Muscle layer of duodenum (tissue), 2 donors: ENCODE results near the gene GABBR2.

Experiments
- H3K27ac ChIP-seq: one replicate; pipeline ENCODE4 v1.7.0; 2013; ENCODE audit warnings: mild to moderate bottlenecking, low read length
- H3K27me3 ChIP-seq: one replicate; pipeline ENCODE4 v1.7.0; 2013; ENCODE audit warnings: low read depth, mild to moderate bottlenecking, control low read depth, low read length
- H3K36me3 ChIP-seq, 2 donors: one replicate each; pipeline ENCODE4 v1.7.0; 2013; ENCODE audit warnings: low read length in 2 of 2, control low read depth in 1 of 2, mild to moderate bottlenecking in 1 of 2; ENCODE audit not compliant: insufficient read depth in 2 of 2, control insufficient read depth in 1 of 2
- H3K4me1 ChIP-seq, 2 donors: one replicate each; pipeline ENCODE4 v1.7.0; 2013; ENCODE audit warnings: low read length in 2 of 2, mild to moderate bottlenecking in 2 of 2, control low read depth in 1 of 2, moderate library complexity in 1 of 2; ENCODE audit not compliant: insufficient read depth in 2 of 2, control insufficient read depth in 1 of 2
- H3K4me3 ChIP-seq, 2 donors: one replicate each; pipeline ENCODE4 v1.7.0; 2013; ENCODE audit warnings: low read length in 2 of 2, low read depth in 1 of 2, mild to moderate bottlenecking in 1 of 2
- H3K9me3 ChIP-seq, 2 donors: one replicate each; pipeline ENCODE4 v1.7.0; 2013; ENCODE audit warnings: low read length in 2 of 2, control low read depth in 1 of 2, mild to moderate bottlenecking in 1 of 2; ENCODE audit not compliant: control insufficient read depth in 1 of 2
- donor health status: healthy.

Gene GABBR2

DNA sequence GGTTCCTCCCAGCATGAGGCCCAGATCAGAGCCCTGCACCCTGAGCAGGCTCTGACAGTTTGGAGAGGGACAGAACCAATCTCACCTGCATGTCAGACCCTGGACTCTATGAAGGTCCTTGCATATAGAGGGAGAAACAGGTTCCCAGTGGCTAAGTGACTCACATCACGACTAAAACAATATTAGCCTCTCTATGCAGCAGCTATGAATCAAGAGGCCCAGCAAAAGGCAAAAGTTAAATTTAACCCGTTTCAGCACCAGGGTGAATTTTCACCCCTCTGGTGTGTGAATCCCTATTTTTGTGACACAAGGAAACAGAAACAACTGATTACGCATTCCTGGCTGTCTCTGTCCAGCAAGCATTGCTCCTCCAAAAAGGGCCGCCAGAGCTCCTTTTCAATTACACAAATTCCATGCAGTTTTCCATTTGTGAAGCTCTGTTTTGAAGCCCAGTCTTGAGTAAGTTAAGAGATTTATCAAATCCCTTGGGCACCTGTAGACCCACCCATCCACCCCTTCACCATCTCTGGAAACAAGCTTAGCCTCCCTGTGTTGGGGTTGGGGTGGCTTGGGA, 136.6 kb downstream of the GABBR2 start:
- H3K36me3 ChIP-seq = no peaks in the 10 kb centered on the region
- H3K9me3 ChIP-seq = no peaks in the 10 kb centered on the region
- H3K27ac ChIP-seq = no peak overlapping the region
- no peak overlapping the region for H3K4me3 ChIP-seq
- H3K4me1 ChIP-seq = no peaks in the 10 kb centered on the region
- no peaks in the 10 kb centered on the region for H3K27me3 ChIP-seq

DNA sequence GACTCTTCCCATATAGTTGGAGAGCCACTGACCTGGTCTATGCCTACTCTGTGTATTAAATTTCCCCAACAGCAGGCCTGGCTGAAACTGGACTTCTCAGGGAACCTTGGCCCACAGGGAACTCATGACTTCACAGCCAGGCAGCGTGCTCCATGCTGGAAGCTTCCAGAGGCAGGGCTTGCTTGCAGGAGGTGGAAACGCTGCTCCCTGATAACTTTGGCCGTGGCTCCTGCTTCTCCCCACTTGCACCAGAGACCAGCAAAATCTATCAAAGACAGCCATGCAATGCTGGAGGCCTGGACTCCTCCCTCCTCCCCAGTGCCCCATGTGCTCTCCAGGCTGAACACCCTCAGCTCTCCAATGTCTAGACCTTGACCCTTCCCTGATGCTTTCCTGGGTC, 137.1 kb downstream of the GABBR2 start:
- Histone ChIP-seq H3K27ac (no peak overlapping the region), H3K27me3 (no peaks in the 10 kb centered on the region), H3K4me3 (no peak overlapping the region), H3K9me3 (no peaks in the 10 kb centered on the region), H3K36me3 (no peaks in the 10 kb centered on the region), H3K4me1 (no peaks in the 10 kb centered on the region)

DNA sequence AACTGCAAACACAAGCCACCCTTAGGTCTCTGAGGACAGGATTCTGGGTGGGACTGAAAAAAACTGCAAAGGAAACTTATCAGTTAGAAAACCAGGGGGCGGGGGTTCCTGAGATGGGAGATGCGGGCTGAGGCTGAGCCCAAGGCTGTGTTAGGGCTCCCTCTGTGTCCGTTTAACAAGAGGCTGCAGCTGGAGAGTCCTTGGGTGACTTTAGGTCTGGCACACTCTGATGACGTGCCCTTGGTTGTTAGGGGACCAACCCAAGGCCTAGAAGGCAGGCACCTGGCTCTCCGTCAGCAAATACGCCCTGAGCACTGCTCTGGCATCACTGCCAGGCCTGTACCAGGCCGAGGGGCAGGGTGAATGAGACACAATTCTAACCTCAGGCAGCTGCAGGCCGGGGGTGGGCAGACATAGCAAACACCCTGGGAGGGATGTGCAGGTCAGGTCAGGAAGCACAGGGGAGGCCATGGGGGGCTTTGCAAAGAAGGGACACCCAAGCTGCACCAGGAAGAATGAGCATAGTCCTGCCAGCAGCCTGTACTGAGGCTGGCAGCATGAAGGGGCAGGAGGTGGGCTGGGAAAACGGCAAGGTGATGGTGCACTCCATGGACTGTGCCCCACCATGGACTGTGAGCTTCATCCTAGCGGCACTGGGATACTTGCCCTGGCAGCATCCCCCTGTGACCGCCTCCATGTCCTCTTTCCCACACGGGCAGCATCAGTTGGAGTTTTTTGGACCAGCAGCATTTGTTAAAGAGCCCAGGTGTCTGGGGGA, 137.9 kb downstream of the GABBR2 start:
- H3K36me3 ChIP-seq = no peaks in the 10 kb centered on the region
- no peak overlapping the region for H3K27ac ChIP-seq
- no peak overlapping the region for H3K4me3 ChIP-seq
- H3K27me3 ChIP-seq = no peaks in the 10 kb centered on the region
- H3K9me3 ChIP-seq = no peaks in the 10 kb centered on the region
- no peaks in the 10 kb centered on the region for H3K4me1 ChIP-seq

DNA sequence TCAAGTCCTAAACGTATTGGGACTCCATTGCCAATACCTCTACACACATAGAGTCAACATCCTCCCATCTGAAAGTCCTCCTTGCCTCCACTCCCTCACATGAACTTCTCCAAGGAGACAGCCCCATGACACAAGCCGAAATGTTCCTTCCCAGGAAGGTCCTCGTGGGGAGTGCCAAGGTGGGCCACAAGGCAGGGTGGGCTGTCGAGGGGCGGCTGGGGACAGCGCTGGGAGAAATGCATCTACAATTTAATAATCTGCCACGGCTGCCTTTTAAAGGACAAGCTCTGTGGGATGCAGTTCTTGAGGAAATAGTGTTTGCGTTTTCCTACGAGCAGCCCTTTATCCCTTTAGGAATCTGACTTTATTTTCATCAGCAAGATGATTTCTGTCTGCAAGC, 138.7 kb downstream of the GABBR2 start:
- no peaks in the 10 kb centered on the region for H3K27me3 ChIP-seq
- no peaks in the 10 kb centered on the region for H3K36me3 ChIP-seq
- H3K27ac ChIP-seq = no peak overlapping the region
- H3K9me3 ChIP-seq = no peaks in the 10 kb centered on the region
- H3K4me1 ChIP-seq = no peaks in the 10 kb centered on the region
- no peak overlapping the region for H3K4me3 ChIP-seq

DNA sequence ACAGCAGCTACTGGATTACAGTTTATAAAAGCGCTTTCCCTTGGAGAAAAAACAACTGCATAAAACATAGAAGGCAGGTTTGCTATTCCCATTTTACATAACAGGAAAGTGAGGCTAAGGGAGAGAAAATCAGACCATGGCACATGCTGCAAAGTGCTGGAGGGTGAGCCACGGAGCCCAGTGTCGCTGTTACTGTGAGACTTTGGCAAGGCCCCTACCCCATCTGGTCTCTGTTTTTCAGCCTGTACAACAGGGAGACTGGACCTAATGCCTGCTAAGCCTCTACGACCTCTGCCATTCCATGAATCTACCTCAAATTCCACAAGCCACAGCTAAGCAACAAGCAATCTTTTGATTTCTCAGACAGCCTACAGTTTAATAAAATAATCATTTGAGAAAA, 139.2 kb downstream of the GABBR2 start:
- Histone ChIP-seq H3K27me3 (no peaks in the 10 kb centered on the region), H3K9me3 (no peaks in the 10 kb centered on the region), H3K4me3 (no peak overlapping the region), H3K27ac (no peak overlapping the region), H3K36me3 (no peaks in the 10 kb centered on the region), H3K4me1 (no peaks in the 10 kb centered on the region)

DNA sequence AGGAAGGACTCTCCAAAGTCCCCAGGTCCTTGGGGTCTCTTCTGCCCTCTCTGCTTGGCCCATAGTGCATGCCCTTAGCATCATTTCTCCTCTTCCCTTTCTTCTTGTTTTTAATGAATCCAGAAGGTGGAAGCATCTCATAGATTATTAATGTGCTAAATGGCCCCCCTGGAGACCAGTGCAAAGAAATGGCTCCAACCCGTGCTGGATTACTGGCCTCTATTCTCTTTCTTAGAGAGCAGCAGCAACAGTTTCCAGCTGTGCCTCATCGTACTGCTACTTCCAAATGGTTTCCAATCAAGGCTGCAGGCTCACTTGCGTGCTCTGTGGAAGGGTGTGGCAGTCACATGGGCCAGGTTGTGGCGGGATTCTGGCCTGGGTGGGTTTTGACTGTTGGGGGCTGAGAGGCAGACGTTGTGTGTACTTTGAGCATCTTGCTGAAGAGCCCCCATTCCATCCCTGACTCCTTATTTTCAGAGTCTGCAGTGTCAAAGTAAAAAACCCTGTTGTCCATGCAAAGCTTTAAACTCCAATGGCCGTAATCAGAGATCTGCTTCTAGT, 139.7 kb downstream of the GABBR2 start:
- H3K4me1 ChIP-seq = no peaks in the 10 kb centered on the region
- H3K27me3 ChIP-seq = no peaks in the 10 kb centered on the region
- H3K9me3 ChIP-seq = no peaks in the 10 kb centered on the region
- H3K27ac ChIP-seq = no peak overlapping the region
- no peak overlapping the region for H3K4me3 ChIP-seq
- no peaks in the 10 kb centered on the region for H3K36me3 ChIP-seq

DNA sequence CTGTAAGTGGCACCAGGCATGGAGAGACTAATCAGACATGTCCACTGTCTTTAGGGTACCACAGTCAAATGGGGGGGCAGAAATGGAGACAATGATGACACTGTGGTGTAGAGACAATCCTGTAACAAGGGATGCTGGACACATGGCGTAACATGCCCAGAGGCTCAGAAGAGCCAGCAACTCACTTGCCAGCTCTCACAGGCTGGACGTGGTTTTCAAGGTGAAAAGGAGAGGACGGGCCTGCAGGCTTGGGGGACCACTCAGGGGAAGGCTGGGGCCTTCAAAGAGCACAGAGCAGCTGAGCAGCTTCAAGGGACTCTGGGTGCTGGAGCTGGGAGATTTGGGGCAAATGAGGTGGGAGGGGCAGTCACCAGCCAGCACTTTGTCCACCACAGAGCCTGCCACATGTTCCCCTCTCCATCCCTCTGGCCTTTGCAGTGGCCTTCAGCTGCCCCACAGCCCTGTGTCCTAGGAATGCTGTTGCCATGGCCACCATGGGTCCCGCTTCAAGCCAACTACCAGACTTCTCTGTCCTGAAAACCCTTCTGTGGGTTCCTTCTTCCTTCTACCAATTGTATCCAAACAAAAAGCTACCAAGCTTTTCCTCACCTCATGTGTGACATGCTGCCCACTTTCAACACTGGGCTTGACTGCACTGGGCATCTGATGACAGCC, 140.4 kb downstream of the GABBR2 start:
- Histone ChIP-seq H3K4me3 (no peak overlapping the region), H3K27me3 (no peaks in the 10 kb centered on the region), H3K36me3 (no peaks in the 10 kb centered on the region), H3K27ac (no peak overlapping the region), H3K4me1 (no peaks in the 10 kb centered on the region), H3K9me3 (no peaks in the 10 kb centered on the region)

DNA sequence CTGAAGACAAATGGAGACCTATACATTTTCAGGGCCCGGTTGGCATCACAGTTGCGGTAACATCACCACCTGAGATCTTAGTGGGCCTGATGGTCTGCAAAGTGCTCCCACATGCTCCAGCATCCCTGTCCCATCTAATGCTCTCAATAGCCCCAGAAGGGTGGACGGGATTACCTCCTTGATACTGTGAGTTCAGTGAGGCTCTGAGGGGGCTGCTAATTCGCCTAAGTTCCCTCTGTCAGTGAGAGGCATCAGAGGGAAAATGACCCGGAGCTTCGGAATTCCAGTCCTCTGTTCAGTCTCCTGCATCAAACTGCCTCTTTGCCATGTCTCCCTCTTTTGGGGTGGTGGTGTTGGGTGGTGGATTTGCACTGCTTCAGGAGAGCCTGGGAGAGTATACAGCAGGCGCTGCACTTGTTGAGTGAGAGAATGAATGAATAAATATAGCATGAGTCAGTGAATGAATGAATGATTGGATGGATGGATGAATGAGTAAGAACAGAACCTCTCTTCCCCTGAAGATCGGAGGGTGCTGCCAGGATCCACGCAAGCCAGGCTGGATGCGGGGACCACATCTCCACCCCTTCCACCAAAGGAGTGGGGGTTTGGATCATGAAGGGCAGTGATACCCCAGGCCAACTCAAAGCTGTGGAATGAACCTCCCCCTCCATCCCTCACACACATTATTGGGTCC, 141.0 kb downstream of the GABBR2 start:
- Histone ChIP-seq H3K27me3 (no peaks in the 10 kb centered on the region), H3K36me3 (no peaks in the 10 kb centered on the region), H3K27ac (no peak overlapping the region), H3K4me1 (no peaks in the 10 kb centered on the region), H3K9me3 (no peaks in the 10 kb centered on the region), H3K4me3 (no peak overlapping the region)

DNA sequence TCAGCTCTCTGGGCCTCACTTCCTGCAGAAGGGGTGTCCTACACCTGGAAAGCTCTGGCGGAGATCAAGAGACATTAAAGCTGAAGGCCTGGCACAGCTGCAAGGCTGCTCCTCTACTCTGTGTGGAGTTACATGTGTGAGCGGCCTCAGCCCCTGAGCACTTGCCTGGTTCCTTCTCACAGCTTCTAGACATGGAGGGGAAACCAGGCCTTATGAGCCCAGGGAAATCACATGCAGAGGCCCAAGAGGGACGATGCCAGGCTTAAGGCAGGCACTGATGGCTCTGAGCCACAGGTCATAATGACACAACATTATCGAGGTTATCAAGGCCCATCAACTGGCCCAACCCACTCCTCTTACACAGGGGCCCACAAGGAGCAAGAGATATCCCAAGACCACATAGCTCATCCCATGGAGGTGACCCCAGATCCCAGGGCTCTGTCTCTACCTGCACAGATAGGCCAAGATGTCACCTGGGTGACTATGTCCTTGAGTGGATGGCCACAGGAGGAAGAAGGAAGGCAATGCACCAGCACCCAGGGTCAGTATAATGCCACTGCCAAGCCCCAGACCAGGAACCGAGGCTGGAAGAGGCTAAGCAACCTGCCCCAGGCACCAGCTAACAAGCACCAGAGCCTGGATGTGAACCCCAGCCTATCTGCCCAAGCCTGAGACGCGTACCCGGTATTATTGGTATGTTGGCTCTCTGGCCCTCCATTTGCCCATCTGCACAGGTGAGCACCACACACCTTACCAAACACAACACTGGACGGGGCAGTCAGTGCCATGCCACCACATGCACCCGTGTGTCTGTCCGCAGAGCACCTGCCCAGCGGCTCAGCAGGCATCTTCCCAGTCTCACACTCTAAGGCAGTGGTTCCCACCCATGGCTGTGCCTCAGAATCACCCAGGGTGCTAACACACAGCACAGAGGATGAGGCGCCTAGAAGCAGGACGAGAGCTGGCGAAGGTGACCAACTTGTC, 143.3 kb downstream of the GABBR2 start:
- H3K27me3 ChIP-seq = no peaks in the 10 kb centered on the region
- H3K4me3 ChIP-seq = no peak overlapping the region
- no peak overlapping the region for H3K27ac ChIP-seq
- no peaks in the 10 kb centered on the region for H3K4me1 ChIP-seq
- H3K9me3 ChIP-seq = no peaks in the 10 kb centered on the region
- H3K36me3 ChIP-seq = no peaks in the 10 kb centered on the region

DNA sequence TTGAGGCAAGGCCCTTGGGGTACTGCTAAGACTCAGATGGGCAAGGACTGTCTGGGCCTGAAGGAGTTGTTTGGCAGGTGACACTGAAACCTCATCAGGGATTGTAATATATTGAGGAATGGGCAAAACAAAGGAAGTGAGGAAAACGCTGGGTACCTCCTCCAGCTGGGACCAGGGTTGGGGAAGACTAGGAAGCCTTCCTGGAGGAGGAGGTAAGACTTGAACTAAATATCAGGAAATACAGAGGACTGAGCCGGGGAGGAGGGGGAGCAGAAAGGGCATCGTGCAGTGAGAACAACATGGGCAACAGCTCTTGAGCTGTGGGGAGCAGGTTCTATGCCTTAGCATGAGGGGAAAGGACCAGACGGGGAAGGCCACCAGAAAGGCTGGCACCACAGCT, 144.0 kb downstream of the GABBR2 start:
- H3K36me3 ChIP-seq = no peaks in the 10 kb centered on the region
- no peak overlapping the region for H3K4me3 ChIP-seq
- H3K27me3 ChIP-seq = no peaks in the 10 kb centered on the region

More for the DNA sequence above, 144.0 kb downstream of the GABBR2 start:
- Histone ChIP-seq H3K27ac (no peak overlapping the region), H3K4me1 (no peaks in the 10 kb centered on the region), H3K9me3 (no peaks in the 10 kb centered on the region)
